Activated CD8-positive, alpha-beta memory T cell treated with anti-CD3 and anti-CD28 coated beads, Interleukin-2, amount 50 U/mL, for 4 hours (primary cell): ENCODE results near the gene SPTSSA.
"Not testable (repeated sequence)": the region's sequence is repeated elsewhere in the genome, so short reads cannot be mapped to it uniquely, and the experiment has no call there.

ENCODE experiments used
- DNase-seq: peaks from one replicate; pipeline ENCODE4 v3.0.0-alpha.2; 2020

Gene SPTSSA

DNA sequence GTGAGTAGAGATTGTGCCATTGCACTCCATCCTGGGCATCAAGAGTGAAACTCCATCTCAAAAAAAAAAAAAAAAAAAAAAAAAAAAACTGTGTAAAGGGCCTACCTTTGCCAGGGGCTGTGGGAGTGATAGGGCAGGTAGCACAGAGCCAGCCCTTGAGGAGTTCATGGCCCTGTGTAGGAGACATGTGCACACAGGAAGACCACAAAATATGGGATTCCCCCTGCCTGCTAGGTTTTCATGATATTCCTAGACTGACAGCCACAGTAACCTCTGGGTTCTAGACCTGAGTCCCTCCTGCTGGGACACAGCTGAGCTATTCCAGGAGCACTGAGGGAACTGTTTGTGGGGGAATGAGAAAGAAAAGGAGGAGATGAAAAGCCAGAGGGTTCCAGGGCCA is 8.3 kb upstream of the SPTSSA start:
- DNase-seq: no peak

DNA sequence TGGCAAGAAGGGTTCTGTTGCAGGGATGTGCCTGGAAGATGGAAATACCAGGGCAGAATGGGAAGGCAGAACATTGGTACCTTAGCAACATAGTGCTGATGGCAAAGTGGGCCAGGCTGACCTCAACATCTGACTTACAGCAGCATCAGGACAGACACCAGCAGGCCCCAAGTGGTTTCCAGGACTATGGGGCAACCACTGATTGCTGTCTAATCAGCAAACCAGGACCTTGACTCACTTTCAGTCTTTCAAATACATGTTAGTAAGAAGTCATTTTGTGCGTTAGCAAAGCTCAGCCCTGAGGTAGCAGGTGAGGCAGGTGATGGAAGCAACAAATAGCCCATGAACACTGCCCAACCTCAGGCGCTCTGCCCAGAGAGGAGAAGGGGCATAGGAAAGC is 4.7 kb upstream of the SPTSSA start:
- DNase-seq: no peak

GRCh38 chr14:34465069-34465859 is 3.2 kb upstream of the SPTSSA start:
- DNase-seq: no peak

DNA sequence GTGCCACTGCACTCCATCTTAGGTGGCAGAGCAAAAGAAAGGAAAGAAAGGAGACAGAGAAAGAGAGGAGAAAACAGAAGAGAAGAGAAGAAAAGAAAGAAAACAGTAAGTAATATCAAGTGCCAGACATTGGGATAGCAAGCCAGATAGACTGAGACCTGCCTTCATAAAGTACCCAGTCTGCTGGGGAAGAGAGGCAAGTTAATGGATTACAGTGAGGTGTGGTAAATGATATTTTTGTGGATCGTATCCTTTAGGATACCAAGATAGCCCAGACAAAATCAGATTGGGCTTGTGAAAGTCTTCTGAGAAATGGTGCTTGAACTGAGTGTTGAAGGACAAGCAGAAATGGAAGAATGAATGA is 1.5 kb upstream of the SPTSSA start:
- no peak for DNase-seq

DNA sequence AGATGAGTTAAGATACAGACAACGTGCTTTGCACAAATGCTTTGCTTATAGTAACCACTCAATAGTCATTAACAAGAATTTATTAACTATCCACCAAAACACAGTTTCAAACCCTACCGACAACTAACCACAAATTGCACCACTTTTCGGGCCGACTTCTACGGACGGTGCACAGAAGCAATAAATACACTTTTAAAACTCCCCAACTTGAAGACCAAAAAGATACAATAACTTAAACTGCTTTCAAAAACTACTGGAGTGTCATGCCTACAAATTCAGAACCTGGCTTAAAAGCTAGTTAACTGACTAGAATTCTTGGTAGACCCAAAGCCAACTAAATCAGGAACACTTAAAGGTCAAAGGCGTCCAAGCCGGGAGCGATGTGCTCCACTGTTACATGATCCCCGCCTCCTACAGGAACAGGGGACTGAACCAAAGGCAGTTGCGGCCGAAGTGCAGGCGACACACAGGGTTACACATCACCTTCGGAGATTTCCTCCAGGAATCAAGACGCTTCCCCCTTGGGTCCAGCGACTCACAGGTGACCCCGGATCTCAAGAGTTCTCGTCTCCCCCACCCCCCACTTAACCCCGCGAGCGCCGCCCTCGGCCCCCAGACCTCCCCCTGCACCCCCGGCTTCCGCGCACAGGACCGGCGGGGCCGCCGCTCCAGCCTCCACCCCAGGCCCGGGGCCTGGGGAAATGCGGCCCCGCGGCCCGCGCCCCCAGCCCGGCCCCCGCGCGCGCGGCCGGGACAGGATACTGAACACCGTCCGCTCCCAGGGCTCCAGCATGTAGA is 507 bp downstream of the SPTSSA start:
- no peak for DNase-seq

DNA sequence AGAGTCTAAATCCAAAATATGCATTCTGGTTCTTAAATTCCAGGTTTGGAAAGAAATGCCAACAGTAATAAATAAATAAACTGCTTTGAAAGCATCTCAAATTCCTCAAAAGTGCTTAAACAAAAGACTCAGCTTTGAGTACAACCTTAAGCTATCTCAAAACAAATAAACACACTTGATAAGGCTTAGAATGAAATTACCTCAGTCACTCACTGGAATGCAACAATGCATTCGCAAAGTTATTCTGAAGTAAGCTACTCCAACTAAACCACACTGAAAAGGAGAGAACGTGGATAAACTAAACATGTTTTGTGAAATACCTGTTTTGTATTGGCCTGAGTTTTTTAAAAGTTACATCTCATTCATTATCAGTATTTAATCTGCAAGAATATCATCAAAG is 1.2 kb downstream of the SPTSSA start:
- DNase-seq: no peak

DNA sequence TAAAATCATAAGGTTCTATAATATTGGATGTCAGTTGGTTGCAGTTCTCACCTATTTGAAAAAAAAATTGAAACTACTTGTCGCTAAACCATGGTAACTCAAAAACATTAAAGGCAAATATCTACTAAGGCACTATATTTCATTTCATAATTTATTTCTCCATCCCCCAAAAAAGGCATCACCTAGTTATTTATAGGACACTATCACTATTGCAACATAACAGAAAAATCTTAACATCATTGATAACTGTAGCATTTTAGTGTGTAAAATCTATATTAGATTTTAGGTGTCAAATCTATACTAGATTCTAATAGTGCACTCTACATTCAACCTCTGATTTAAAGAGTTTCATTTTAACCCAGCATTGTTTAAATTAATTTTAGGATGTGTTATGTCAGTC is 1.7 kb downstream of the SPTSSA start:
- no peak for DNase-seq

DNA sequence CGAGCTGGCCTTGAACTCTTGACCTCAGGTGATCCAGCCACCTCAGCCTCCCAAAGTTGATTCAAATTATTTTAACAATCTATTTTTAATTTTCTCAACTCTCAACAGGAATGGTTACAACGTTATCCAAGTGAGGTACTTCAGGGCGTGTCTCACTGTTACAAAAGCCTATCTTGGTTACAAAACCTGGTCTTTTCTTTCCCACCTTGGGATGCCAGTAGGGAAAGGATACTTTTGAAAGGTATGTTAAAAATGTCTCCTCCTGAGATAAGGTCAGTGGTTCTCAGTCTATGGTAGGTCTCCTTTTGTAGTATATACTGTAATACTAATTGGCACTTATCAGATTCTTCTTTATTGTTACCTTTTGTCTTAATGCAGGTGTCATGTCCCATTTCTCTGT is 4.9 kb downstream of the SPTSSA start:
- no peak for DNase-seq

DNA sequence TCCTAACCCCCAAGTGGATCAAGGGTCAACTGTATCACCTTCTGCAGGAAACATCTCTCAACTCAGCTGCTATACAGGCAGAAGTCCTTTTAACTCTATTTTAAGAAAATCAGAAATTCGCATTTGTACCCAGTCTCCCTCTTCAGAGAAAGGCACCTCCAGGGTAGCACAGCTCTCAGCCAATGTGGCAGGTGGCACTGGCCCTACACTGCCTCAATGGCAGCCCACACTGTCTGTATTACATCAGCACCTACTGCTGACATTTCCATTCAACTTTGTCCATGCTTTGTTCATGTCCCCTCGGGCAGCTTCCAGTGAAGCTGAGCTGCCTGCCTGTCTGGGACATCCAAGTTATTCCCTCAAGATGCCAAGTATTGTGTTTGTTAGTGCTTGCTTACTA is 8.8 kb downstream of the SPTSSA start:
- no peak for DNase-seq

DNA sequence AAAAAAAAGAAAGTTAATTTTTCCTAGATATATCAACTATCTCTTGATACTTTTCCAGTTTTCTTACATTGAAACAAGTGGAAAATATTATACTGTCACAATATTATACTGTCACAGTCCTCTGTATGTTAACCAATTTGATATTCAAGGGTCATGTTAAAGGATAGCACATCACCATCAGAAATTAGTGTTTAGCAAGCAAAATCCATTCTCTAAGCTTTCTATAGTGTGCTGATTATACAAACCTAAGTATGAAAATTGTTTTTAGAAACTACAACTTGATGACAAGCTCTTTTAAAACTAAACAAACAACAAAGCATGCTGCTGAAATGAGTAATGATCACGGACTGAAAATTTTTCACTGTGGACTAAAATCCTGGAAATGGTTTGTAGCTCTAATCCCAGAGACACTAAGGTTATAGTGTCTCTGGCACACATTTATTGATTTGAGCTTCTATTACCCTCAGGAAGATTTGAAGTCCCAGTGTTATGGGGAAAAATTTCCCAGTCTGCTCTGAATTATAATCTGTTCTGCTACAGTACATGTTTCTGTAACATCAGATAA is 9.7 kb downstream of the SPTSSA start:
- no peak for DNase-seq

DNA sequence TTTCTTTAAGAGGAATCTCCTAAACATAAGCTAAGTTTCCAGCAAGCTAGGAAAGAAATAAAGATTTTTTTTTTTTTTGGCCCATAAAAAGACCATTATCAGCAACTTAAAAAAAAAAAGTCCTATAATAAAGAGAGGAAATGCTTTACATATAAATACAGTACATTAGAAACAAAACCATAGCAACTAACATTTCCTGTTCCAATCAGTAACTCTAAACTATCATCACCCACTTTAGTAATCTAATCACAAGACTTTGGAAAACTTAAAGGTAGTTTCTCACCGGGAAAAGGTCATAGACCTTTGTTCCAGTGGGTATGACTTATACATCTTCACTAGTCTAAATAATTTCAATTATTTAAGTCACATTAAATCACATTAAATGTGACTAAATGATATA is 11.1 kb downstream of the SPTSSA start:
- DNase-seq: no peak

DNA sequence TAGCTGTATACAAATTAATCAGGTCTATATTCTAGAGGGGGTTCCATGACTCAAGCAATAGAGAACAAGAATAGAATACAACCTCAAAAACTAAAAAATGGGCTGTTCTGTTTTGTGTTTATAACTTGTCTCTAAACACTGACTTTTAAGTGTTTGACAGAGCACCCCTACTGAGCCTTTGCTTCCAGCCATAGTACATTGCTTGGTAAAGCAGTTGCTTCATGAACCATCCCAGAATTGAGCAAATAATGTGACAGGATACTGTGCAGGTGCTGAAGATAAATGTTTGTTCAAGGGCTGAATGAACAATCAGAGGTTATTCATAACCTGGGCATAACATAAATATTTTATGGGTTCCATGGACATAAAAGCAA is 11.5 kb downstream of the SPTSSA start:
- no peak for DNase-seq

DNA sequence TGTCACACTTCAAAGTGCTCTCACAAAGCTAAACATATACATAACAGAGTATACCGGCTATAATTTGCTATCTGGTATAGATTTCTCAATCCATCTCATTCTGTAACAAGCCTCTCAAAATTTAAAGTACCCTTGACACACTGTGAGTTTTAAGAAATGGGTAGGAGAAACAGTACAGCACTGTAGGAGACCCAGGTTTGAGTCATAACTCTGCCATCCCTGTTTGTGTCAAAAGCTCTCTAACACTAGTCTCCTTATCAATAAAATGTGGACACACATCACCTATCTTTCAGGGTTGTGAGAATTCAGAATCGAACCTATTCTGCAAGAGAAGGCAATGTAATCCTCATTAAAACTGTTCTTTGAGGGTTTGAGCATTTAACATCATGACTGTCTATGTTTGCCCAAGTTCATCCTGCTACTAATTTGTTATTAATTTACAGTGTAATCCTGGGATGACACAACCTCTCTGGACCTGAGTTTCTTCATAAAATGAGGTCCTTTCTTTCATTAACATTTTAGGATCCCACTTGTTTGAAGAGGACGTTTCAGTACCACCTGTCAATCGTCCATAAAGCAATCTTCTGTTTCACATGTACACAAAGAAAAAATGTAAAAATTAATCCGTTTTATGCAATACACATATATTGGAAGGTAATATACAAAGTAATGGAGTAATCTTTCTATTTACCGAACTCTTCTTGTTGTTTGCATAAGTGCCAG is 12.1 kb downstream of the SPTSSA start:
- DNase-seq: no peak

DNA sequence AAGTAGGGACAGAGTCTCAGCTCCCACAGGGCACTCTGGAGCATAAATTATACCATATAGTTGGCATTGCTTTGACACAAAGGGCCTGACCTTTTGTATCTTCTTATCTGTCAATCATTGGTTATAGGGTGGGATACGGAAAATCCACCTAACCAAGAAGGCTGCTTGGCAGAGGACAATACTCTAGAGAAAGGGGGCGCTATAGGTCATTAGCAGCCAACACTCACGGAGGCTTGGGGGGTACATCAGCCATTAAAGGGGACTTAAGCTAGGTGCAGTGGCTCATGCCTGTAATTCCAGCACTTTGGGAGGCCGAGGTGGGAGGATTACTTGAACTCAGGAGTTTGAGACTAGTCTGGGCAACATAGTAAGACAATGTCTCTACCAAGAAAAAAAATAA is 22.9 kb downstream of the SPTSSA start:
- DNase-seq: no peak

DNA sequence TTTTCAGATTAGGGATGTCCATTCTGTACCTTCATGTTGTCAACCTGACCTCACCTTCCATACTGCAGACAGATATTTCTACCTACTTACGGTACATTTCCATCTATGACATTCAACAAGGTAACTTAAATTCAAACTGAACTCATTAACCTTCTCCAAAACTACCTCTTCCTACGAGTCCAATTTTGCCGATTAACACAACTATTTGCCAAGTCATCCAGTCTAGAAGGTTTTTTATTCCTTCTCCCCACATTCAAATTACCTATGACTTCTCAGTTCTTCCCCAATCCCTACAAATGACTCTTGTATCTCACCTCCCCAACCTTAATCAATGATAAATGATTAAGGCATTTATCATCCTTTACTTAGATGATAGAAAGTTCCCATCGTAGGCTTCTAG is 23.6 kb downstream of the SPTSSA start:
- no peak for DNase-seq

- no peak for DNase-seq
Measured at GRCh38 chr14:34437729-34438080, 24.3 kb downstream of the SPTSSA start.

GRCh38 chr14:34436960-34437728 is 24.9 kb downstream of the SPTSSA start:
- no peak for DNase-seq

DNA sequence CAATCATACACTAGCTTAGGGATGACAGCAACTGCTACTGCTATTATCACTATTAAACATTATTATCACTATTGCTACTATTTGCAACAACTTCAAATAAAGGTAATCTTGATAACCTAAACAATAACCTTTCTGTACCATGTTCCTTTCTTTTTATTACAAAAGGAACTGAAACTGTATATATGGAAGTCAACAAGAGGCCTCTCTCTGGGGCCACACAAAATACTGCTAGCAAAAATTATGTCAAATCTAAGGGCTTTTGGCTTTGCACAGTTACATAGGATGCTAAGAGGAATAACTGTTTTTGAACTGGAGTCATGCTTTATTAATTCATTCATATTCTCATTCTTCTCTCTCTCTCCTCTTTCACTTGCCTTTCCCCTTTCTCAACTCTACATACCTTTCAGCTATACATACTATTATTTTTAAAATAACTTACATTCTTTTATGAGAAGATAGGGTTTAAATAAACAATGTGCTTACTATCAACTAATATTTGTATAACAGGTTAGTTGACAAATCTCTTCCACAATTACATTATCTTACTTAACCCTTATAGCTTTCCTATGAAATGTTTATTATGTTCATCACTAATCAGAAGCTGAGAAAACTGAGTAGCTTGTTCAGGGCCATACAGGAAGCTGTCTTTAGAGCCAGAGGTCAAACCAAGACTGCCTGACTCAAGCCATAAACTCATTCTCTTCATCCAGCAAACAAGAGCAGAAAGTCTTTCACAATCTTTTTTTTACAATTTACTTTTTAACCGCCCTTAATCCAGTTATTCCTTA is 25.7 kb downstream of the SPTSSA start:
- no peak for DNase-seq

DNA sequence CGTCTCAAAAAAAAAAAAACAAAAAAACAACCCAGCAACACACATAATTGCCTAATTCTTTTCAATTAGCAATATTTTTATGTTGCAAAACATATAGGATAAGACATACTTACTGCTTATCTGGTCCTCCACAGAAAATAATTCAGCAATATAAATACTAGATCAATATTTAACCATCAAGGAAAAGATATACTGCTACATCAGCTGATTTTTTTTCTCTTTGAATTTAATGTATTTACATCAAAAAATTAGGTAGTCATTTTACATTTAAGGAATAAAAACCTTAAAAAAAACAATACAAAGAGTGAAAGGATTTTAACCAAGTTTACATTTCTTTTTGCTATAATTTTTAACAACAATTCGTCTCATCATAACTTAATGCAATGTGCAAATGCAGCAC is 28.1 kb downstream of the SPTSSA start:
- no peak for DNase-seq

GRCh38 chr14:34428102-34428466 is 34.0 kb downstream of the SPTSSA start:
- DNase-seq: not testable (repeated sequence)

DNA sequence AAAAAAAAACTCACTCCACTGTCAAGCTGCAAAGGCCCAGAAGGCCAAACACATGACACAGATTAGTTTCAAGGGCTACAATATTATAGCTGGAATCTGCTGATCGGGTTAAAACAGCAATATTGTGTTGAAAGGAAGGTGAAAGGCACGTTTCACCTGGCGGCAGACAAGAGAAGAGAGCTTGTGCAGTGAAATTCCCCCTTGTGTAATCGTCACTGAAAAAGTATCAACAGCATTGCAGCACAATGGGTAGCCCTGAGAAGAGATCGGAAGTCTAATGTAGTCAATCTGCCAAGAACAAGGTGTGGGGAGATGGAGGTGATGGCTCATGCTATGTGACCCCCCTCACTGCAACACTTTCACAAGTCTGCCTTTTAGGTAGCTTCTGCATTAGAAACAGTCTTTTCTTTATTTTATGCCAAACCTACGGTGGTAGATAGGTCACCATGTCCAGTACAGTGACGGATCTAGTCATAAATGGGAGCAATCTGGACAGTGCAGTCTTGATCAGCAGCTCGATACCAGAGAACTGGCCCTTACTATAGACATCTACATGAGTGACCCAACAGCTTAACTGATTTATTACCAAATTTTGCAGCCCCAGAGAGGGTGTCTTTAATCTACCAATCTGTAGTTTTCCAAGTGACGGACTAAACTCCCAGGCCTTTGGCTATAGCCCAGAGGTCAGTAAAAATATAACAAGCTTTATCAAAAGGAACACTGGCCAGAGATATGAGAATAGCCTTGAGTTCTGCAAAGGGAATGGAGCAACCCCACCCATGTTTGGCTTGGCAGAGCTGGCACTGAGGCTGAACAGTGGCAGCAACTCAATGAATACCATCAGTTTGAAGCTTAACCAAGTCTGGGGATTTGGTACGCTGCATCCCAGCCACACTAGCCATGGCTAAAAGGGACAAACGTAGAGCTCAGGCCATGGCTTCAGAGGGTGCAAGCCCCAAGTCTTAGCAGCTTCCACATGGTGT is 35.4 kb downstream of the SPTSSA start:
- no peak for DNase-seq
